ENCODE results near the gene PIGP. TPM values are rescaled to one million over a fixed set of nuclear protein-coding genes. Genes with fewer than 3 reads are reported as not detected.
"Not testable (repeated sequence)": the region's sequence is repeated elsewhere in the genome, so short reads cannot be mapped to it uniquely, and the experiment has no call there.

PIGP gene
- total RNA-seq, 1 experiment from 2014 or later: 13.2 TPM

GRCh38 chr21:37106998-37107397 is 34.1 kb upstream of the PIGP start:
- no CpG with 5 or more reads among the region's 2 CpGs for WGBS (ENCODE audit: extremely low coverage, insufficient read length, low lambda C conversion rate)
- no peak for DNase-seq
- no peak overlapping the region for H3K56ac ChIP-seq (ENCODE audit: insufficient read length, low read depth, low read length)
- peaks cover 43 to 45% of the 10 kb centered on the region in 2 experiments for H3K9me3 Mint-ChIP-seq
- no peak for TF ChIP-seq CTCF (conservative IDR thresholded peaks at IDR 0.05)
- H3K18ac ChIP-seq (ENCODE audit: insufficient read length, low read depth, low read length): no peak overlapping the region
- no peaks in the 10 kb centered on the region for H3K4me1 Mint-ChIP-seq
- H3K27ac Mint-ChIP-seq: no peak overlapping the region
- no peak overlapping the region for H2BK20ac ChIP-seq (ENCODE audit: low read depth, low read length, poor library complexity, severe bottlenecking)
- no peak overlapping the region for H4K5ac ChIP-seq (ENCODE audit: insufficient read length, low read depth, low read length)
- peaks cover 10% of the 10 kb centered on the region for H3K9me3 ChIP-seq (ENCODE audit: control insufficient read depth, low read depth, low read length)
- no peak overlapping the region for H3K4me3 Mint-ChIP-seq
- no peaks in the 10 kb centered on the region for H3K27me3 ChIP-seq (ENCODE audit: insufficient read depth, low read length)
- H3K27ac ChIP-seq (ENCODE audit: insufficient read length, low read depth, low read length): no peak overlapping the region
- H3K4ac ChIP-seq (ENCODE audit: low read depth, low read length): no peak overlapping the region
- no peak overlapping the region for H2AFZ ChIP-seq (ENCODE audit: low read length)
- no peak overlapping the region for H3T11ph ChIP-seq (ENCODE audit: low read length)
- H3K27me3 Mint-ChIP-seq (ENCODE audit: low read depth): no peaks in the 10 kb centered on the region
- no peaks in the 10 kb centered on the region for H3K23me2 ChIP-seq (ENCODE audit: insufficient read length, low read depth, low read length, poor library complexity, severe bottlenecking)
- H3K79me1 ChIP-seq (ENCODE audit: insufficient read depth, low read depth, low read length, poor library complexity, severe bottlenecking): no peaks in the 10 kb centered on the region
- no peak overlapping the region for H3K23ac ChIP-seq (ENCODE audit: insufficient read length, low read depth, low read length)
- H3K4me1 ChIP-seq (ENCODE audit: insufficient read depth, low read length): no peaks in the 10 kb centered on the region
- H4K8ac ChIP-seq (replicated peaks; ENCODE audit: insufficient read length, low read depth, low read length): no peak overlapping the region
- no peak overlapping the region for H4K91ac ChIP-seq (ENCODE audit: insufficient read length, low read depth, low read length)
- no peak overlapping the region for H2AK5ac ChIP-seq (ENCODE audit: insufficient read length, low read length)
- no peak overlapping the region for H3K9ac ChIP-seq (ENCODE audit: extremely low read depth, insufficient read length, low read length)
- no peak overlapping the region for H3K14ac ChIP-seq (ENCODE audit: insufficient read depth, low read length)
- H3K36me3 Mint-ChIP-seq (ENCODE audit: insufficient read depth in 1 of 3, low read depth in 3 of 3): peaks cover 26 to 44% (median 37%) of the 10 kb centered on the region in 3 experiments
- no peak overlapping the region for H3K4me2 ChIP-seq (ENCODE audit: insufficient read depth, insufficient read length, low read length)
- H4K20me1 ChIP-seq (ENCODE audit: control insufficient read depth, insufficient read depth, insufficient read length): no peaks in the 10 kb centered on the region
- H3K79me2 ChIP-seq (ENCODE audit: insufficient read depth, low read length): no peaks in the 10 kb centered on the region
- H2BK12ac ChIP-seq (ENCODE audit: insufficient read length, low read depth, low read length): no peak overlapping the region
- H2BK15ac ChIP-seq (ENCODE audit: low read depth, low read length): no peak overlapping the region
- H2BK5ac ChIP-seq (ENCODE audit: insufficient read length, low read length): no peak overlapping the region
- no peak overlapping the region for H2BK120ac ChIP-seq (ENCODE audit: low read depth, low read length, poor library complexity, severe bottlenecking)

GRCh38 chr21:37102746-37103145 is 29.9 kb upstream of the PIGP start:
- not testable (repeated sequence) for H3K23me2 ChIP-seq (ENCODE audit: insufficient read length, low read depth, low read length, poor library complexity, severe bottlenecking); H2BK20ac ChIP-seq (ENCODE audit: low read depth, low read length, poor library complexity, severe bottlenecking); DNase-seq; H3K9me3 ChIP-seq (ENCODE audit: control insufficient read depth, low read depth, low read length); H3K56ac ChIP-seq (ENCODE audit: insufficient read length, low read depth, low read length); H4K20me1 ChIP-seq (ENCODE audit: control insufficient read depth, insufficient read depth, insufficient read length); H3K27me3 Mint-ChIP-seq (ENCODE audit: low read depth); H4K5ac ChIP-seq (ENCODE audit: insufficient read length, low read depth, low read length); H3T11ph ChIP-seq (ENCODE audit: low read length); H2BK15ac ChIP-seq (ENCODE audit: low read depth, low read length); H3K79me1 ChIP-seq (ENCODE audit: insufficient read depth, low read depth, low read length, poor library complexity, severe bottlenecking); H3K4me3 Mint-ChIP-seq; H3K23ac ChIP-seq (ENCODE audit: insufficient read length, low read depth, low read length); H2BK12ac ChIP-seq (ENCODE audit: insufficient read length, low read depth, low read length); H2BK120ac ChIP-seq (ENCODE audit: low read depth, low read length, poor library complexity, severe bottlenecking); H3K4me2 ChIP-seq (ENCODE audit: insufficient read depth, insufficient read length, low read length); H3K4me1 Mint-ChIP-seq; H3K4me1 ChIP-seq (ENCODE audit: insufficient read depth, low read length); H2BK5ac ChIP-seq (ENCODE audit: insufficient read length, low read length); H2AK5ac ChIP-seq (ENCODE audit: insufficient read length, low read length); H3K27ac Mint-ChIP-seq; H3K14ac ChIP-seq (ENCODE audit: insufficient read depth, low read length); H3K79me2 ChIP-seq (ENCODE audit: insufficient read depth, low read length); H4K91ac ChIP-seq (ENCODE audit: insufficient read length, low read depth, low read length); H3K18ac ChIP-seq (ENCODE audit: insufficient read length, low read depth, low read length); H3K9ac ChIP-seq (ENCODE audit: extremely low read depth, insufficient read length, low read length); H3K27ac ChIP-seq (ENCODE audit: insufficient read length, low read depth, low read length); H4K8ac ChIP-seq (replicated peaks; ENCODE audit: insufficient read length, low read depth, low read length); H2AFZ ChIP-seq (ENCODE audit: low read length); H3K4ac ChIP-seq (ENCODE audit: low read depth, low read length); H3K27me3 ChIP-seq (ENCODE audit: insufficient read depth, low read length)
- Mint-ChIP-seq H3K9me3 (peaks cover 9 to 14% of the 10 kb centered on the region in 2 experiments), H3K36me3 (ENCODE audit: insufficient read depth in 1 of 3, low read depth in 3 of 3) (peaks cover 6 to 31% (median 9%) of the 10 kb centered on the region in 3 experiments)
- no CpG with 5 or more reads among the region's 3 CpGs for WGBS (ENCODE audit: extremely low coverage, insufficient read length, low lambda C conversion rate)

All from H9 (cell line).